ENCODE measurements around the gene ADGRE3.
"Not testable (repeated sequence)": the region's sequence is repeated elsewhere in the genome, so short reads cannot be mapped to it uniquely, and the experiment has no call there.

ADGRE3 gene

DNA sequence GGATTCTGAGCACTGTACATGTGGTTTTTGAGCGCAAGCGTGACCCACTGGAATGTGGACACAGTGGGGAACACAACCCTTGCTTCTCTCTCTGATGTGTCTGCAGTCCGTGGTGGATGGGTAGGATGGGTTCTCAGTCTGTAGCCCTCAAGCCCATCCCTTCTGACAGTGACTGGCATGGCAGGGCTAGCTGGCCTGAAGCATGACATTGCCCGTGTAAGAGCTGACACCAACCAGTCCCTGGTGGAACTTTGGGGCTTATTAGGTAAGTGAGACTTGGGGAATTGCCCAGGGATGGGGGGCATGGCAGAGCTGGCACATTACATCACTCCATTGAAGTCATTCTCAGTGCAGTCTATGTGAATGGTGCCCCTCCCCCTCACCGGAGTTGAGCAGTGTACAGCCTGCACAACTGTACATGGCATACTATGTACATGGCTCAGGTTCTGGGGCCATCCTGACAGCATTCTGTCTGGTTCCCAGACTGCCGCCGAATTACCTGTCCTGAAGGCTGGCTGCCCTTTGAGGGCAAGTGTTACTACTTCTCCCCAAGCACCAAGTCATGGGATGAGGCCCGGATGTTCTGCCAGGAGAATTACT is 75.0 kb downstream of the ADGRE3 start:
- no peak overlapping the region for H3K27ac ChIP-seq
- TF ChIP-seq, protein P1, sequence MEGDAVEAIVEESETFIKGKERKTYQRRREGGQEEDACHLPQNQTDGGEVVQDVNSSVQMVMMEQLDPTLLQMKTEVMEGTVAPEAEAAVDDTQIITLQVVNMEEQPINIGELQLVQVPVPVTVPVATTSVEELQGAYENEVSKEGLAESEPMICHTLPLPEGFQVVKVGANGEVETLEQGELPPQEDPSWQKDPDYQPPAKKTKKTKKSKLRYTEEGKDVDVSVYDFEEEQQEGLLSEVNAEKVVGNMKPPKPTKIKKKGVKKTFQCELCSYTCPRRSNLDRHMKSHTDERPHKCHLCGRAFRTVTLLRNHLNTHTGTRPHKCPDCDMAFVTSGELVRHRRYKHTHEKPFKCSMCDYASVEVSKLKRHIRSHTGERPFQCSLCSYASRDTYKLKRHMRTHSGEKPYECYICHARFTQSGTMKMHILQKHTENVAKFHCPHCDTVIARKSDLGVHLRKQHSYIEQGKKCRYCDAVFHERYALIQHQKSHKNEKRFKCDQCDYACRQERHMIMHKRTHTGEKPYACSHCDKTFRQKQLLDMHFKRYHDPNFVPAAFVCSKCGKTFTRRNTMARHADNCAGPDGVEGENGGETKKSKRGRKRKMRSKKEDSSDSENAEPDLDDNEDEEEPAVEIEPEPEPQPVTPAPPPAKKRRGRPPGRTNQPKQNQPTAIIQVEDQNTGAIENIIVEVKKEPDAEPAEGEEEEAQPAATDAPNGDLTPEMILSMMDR (conservative IDR thresholded peaks at IDR 0.05; ENCODE audit: low read depth, low read length) = no peak
- no peak overlapping the region for H2AFZ ChIP-seq (ENCODE audit: low read depth)
- H3K36me3 ChIP-seq (ENCODE audit: insufficient read depth) = no peaks in the 10 kb centered on the region
- no peak overlapping the region for H3K4me3 ChIP-seq (IDR thresholded peaks at IDR 0.05; ENCODE audit: insufficient read depth, low read depth, low read length)
- H3K4me2 ChIP-seq = no peak overlapping the region
- no peaks in the 10 kb centered on the region for H3K4me1 ChIP-seq (ENCODE audit: low read depth, poor library complexity, severe bottlenecking)
- H3K27me3 ChIP-seq (ENCODE audit: insufficient read depth, low read depth) = peaks cover 2% of the 10 kb centered on the region; the same call in 1 of the 2 replicates
- no peaks in the 10 kb centered on the region for H4K20me1 ChIP-seq (ENCODE audit: insufficient read depth)
- H3K79me2 ChIP-seq (ENCODE audit: insufficient read depth, low read depth) = no peaks in the 10 kb centered on the region
- no peak overlapping the region for H3K9ac ChIP-seq

DNA sequence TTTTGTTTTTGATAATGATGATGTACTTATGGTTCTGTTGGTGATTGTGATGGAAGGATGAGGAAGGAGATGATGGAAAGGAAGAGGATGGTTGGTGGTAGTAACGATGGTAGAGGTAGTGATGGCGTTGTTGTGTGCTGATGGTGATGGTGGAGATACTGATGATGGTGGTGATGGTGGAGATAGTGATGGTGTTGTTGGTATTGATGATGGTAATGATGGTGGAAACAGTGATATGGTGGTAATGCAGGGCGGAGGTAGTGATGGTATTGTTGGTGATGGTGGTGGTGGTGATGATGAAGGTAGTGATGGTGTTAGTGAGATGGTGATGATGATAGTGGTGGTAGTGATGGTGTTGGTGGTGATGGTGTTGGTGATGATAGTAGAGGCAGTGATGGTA is 79.1 kb downstream of the ADGRE3 start:
- H3K27ac ChIP-seq = no peak overlapping the region
- H3K36me3 ChIP-seq (ENCODE audit: insufficient read depth) = no peaks in the 10 kb centered on the region
- H3K4me1 ChIP-seq (ENCODE audit: low read depth, poor library complexity, severe bottlenecking) = no peaks in the 10 kb centered on the region
- H4K20me1 ChIP-seq (ENCODE audit: insufficient read depth) = no peaks in the 10 kb centered on the region
- TF ChIP-seq, protein P1 (conservative IDR thresholded peaks at IDR 0.05; ENCODE audit: low read depth, low read length) = no peak
- peaks cover 6% of the 10 kb centered on the region; the same call in 1 of the 2 replicates for H3K27me3 ChIP-seq (ENCODE audit: insufficient read depth, low read depth)
- H2AFZ ChIP-seq (ENCODE audit: low read depth) = no peak overlapping the region
- no peak overlapping the region for H3K4me3 ChIP-seq (IDR thresholded peaks at IDR 0.05; ENCODE audit: insufficient read depth, low read depth, low read length)
- no peaks in the 10 kb centered on the region for H3K79me2 ChIP-seq (ENCODE audit: insufficient read depth, low read depth)
- H3K9ac ChIP-seq = no peak overlapping the region
- no peak overlapping the region for H3K4me2 ChIP-seq

DNA sequence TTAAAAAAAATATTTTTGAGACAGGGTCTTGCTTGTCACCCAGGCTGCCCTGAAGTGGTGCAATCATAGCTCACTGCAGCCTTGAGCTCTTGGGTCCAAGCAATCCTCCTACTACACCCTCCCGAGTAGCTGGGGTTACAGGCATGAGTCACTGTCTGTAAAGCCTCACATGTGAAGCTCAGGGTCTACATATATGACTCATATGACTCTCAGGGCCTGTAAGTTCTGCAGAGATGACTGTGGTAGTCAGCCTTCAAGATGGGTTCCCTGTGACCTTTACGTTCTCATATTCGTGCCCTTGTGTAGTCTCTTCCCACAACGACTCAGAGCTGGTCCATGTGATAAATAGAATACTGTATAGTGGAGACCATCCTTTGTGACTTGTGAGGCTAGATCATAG is 85.2 kb downstream of the ADGRE3 start:
- H2AFZ ChIP-seq (ENCODE audit: low read depth); H3K9ac ChIP-seq; H3K4me1 ChIP-seq (ENCODE audit: low read depth, poor library complexity, severe bottlenecking); H3K27me3 ChIP-seq (ENCODE audit: insufficient read depth, low read depth); H3K4me2 ChIP-seq; H3K4me3 ChIP-seq (IDR thresholded peaks at IDR 0.05; ENCODE audit: insufficient read depth, low read depth, low read length); H3K27ac ChIP-seq; H3K36me3 ChIP-seq (ENCODE audit: insufficient read depth); H4K20me1 ChIP-seq (ENCODE audit: insufficient read depth); H3K79me2 ChIP-seq (ENCODE audit: insufficient read depth, low read depth): not testable (repeated sequence)

DNA sequence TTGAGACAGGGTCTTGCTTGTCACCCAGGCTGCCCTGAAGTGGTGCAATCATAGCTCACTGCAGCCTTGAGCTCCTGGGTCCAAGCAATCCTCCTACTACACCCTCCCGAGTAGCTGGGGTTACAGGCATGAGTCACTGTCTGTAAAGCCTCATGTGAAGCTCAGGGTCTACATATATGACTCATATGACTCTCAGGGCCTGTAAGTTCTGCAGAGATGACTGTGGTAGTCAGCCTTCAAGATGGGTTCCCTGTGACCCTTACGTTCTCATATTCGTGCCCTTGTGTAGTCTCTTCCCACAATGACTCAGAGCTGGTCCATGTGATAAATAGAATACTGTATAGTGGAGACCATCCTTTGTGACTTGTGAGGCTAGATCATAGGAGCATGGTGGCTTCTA is 89.5 kb downstream of the ADGRE3 start:
- not testable (repeated sequence) for H3K9ac ChIP-seq; H3K4me2 ChIP-seq; H3K27ac ChIP-seq; H3K4me1 ChIP-seq (ENCODE audit: low read depth, poor library complexity, severe bottlenecking); H4K20me1 ChIP-seq (ENCODE audit: insufficient read depth); H3K79me2 ChIP-seq (ENCODE audit: insufficient read depth, low read depth); H3K36me3 ChIP-seq (ENCODE audit: insufficient read depth); H3K4me3 ChIP-seq (IDR thresholded peaks at IDR 0.05; ENCODE audit: insufficient read depth, low read depth, low read length); H2AFZ ChIP-seq (ENCODE audit: low read depth); H3K27me3 ChIP-seq (ENCODE audit: insufficient read depth, low read depth)

DNA sequence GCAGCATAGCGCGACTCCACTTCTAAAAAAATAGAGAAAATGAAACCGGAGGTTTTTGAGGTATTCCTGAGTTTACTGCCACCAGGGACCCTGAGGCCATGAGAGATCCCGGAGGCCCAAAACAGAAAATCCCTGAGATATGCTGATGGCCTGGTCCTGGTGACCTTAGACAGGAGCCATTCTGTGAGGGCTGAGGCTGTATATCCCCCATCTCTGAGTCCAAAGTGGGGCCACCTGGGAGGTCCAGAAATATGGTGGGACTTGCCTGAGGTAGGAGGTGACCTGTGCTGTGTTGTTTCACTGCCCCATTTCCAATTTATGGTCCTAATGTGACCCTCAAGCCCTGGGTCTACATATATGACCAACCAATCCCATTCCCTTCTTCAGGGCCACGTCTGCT is 90.3 kb downstream of the ADGRE3 start:
- H2AFZ ChIP-seq (ENCODE audit: low read depth); H3K9ac ChIP-seq; H3K4me3 ChIP-seq (IDR thresholded peaks at IDR 0.05; ENCODE audit: insufficient read depth, low read depth, low read length); H3K4me1 ChIP-seq (ENCODE audit: low read depth, poor library complexity, severe bottlenecking); H4K20me1 ChIP-seq (ENCODE audit: insufficient read depth); H3K36me3 ChIP-seq (ENCODE audit: insufficient read depth); H3K27me3 ChIP-seq (ENCODE audit: insufficient read depth, low read depth); H3K79me2 ChIP-seq (ENCODE audit: insufficient read depth, low read depth); H3K4me2 ChIP-seq; H3K27ac ChIP-seq: not testable (repeated sequence)

DNA sequence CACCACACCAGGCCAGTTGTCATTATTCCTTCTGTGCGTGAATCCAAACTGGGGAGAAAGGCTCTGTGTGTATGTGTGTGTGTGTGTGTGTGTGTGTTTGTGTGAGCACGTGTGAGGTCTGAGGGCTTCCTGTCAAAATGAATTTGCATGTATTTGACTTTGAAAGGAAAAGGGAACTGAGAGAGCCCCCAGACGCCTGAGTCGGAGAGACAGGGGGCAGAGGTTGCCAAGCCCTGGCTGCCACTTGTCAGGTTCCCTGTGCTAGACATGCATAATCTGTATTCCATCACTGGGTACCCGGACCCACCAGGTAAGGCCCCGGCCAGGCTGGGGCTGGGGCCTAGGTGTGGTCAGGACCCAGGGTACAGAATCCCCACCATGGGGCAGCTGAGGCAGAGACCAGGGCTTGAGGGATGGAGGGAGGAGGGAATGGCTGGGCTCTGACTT is 91.7 kb downstream of the ADGRE3 start, which contains the start of gene CLEC17A:
TSS of gene CLEC17A (plus strand) at position 191 of the 447 bp plus-strand sequence. CDS start at position 268, 77 bp downstream.
- Histone ChIP-seq H3K9ac (no peak within 1 kb of the TSS), H3K36me3 (ENCODE audit: insufficient read depth) (no peaks in the 10 kb centered on the region), H3K27me3 (ENCODE audit: insufficient read depth, low read depth) (peaks cover 2% of the 10 kb centered on the region; the same call in 1 of the 2 replicates), H3K4me2 (no peak within 1 kb of the TSS), H3K27ac (no peak within 1 kb of the TSS), H4K20me1 (ENCODE audit: insufficient read depth) (no peaks in the 10 kb centered on the region), H2AFZ (ENCODE audit: low read depth) (no peak within 1 kb of the TSS), H3K4me3 (IDR thresholded peaks at IDR 0.05; ENCODE audit: insufficient read depth, low read depth, low read length) (no peak within 1 kb of the TSS), H3K4me1 (ENCODE audit: low read depth, poor library complexity, severe bottlenecking) (no peaks in the 10 kb centered on the region), H3K79me2 (ENCODE audit: insufficient read depth, low read depth) (no peaks in the 10 kb centered on the region)
- TF ChIP-seq, protein P1 (conservative IDR thresholded peaks at IDR 0.05; ENCODE audit: low read depth, low read length) = no peak
